ENCODE data around the gene ATG7.

The ATG7 gene

GRCh38 chr3:11290743-11291680, 18.8 kb downstream of the ATG7 start:
- DNase-seq (ENCODE audit: insufficient read length, low spot score) (no peak), FAIRE-seq (no peak)
- no peak for TF ChIP-seq CTCF (IDR thresholded peaks at IDR 0.05; ENCODE audit: insufficient read depth, missing control alignments)

GRCh38 chr3:11291808-11292207, 19.6 kb downstream of the ATG7 start:
- DNase-seq (ENCODE audit: insufficient read length, low spot score) (no peak), FAIRE-seq (no peak)
- no peak for TF ChIP-seq CTCF (IDR thresholded peaks at IDR 0.05; ENCODE audit: insufficient read depth, missing control alignments)

GRCh38 chr3:11297126-11297525, 24.9 kb downstream of the ATG7 start:
- no peak for DNase-seq (ENCODE audit: insufficient read length, low spot score)
- no peak for FAIRE-seq

DNA sequence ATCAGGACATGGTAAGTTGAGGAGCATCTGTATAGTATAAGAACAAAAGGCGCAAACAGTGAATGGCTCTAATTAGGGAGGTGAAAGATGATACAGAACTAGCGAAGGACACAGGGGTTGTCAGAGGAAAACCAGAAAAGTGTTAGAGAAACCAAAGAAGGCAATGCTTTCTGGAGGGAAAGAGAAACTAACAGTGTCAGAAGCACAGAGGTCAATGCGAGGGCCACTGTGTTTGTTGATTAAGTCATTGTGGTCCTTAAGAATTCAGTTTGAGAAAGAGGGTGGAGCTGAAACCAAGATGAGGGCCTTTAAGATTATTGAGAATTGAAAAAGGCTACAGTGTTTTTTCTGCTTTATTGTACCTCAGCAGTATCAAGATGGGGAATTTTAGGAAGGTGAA, 28.8 kb downstream of the ATG7 start:
- FAIRE-seq, result no peak

More at GRCh38 chr3:11297126-11297525, 24.9 kb downstream of the ATG7 start:
- TF ChIP-seq CTCF (IDR thresholded peaks at IDR 0.05; ENCODE audit: insufficient read depth, missing control alignments), result no peak

GRCh38 chr3:11302444-11302843, 30.2 kb downstream of the ATG7 start:
- DNase-seq (ENCODE audit: insufficient read length, low spot score) (no peak), FAIRE-seq (no peak)
- no peak for TF ChIP-seq CTCF (IDR thresholded peaks at IDR 0.05; ENCODE audit: insufficient read depth, missing control alignments)

More for the DNA sequence above, 28.8 kb downstream of the ATG7 start:
- no peak for TF ChIP-seq CTCF (IDR thresholded peaks at IDR 0.05; ENCODE audit: insufficient read depth, missing control alignments)
- no peak for DNase-seq (ENCODE audit: insufficient read length, low spot score)

GRCh38 chr3:11304175-11304574, 32.0 kb downstream of the ATG7 start:
- DNase-seq (ENCODE audit: insufficient read length, low spot score) (no peak), FAIRE-seq (no peak)
- TF ChIP-seq CTCF (IDR thresholded peaks at IDR 0.05; ENCODE audit: insufficient read depth, missing control alignments), result no peak

- FAIRE-seq (no peak), DNase-seq (ENCODE audit: insufficient read length, low spot score) (no peak)
Measured at GRCh38 chr3:11305509-11305908, 33.3 kb downstream of the ATG7 start.

More at GRCh38 chr3:11305509-11305908, 33.3 kb downstream of the ATG7 start:
- TF ChIP-seq CTCF (IDR thresholded peaks at IDR 0.05; ENCODE audit: insufficient read depth, missing control alignments), result no peak

Data from D721Med (cell line).